ENCODE results near the gene ZBTB7A.
A peak's percentile ranks its signal among the peaks of the same experiment; 100 is the strongest.

DNA sequence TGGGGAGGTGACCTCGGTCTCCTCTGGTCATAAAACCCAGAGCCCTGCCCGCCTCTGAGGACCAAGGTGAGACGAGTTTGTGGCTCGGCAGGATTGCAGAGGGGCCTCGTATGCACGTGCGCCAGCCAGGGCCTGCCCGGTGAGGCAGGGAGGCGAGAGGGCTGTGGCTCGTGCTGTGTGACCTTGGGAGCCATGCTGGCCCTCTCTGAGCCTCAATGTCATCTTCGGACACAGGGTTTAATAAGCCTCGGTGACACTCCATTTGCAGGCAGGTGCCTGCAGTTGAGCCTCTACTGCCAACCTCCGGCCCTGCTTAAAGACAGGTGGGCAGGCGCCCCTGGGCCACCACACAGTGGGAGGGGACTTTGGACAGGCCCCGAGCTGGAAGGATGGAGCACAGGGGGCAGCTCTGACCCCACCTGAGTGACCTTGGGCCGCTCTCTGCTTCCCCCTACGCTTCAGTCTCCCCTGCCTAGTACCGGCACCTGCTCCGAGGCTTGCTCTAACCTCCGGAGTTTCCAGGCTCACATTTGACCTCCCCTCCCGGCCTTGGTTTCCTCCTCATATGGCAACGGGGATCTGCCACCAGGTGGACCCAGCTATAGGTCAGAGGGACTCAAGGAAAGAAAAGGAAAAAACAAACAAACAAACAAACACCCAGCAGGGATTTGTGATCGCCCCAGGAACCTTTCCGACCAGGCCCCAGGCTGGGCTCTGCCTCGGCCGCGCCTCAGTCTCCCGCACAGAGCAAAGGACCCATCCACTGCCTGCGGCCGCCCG is 3.1 kb downstream of the ZBTB7A start:
- TF ChIP-seq, protein P1, sequence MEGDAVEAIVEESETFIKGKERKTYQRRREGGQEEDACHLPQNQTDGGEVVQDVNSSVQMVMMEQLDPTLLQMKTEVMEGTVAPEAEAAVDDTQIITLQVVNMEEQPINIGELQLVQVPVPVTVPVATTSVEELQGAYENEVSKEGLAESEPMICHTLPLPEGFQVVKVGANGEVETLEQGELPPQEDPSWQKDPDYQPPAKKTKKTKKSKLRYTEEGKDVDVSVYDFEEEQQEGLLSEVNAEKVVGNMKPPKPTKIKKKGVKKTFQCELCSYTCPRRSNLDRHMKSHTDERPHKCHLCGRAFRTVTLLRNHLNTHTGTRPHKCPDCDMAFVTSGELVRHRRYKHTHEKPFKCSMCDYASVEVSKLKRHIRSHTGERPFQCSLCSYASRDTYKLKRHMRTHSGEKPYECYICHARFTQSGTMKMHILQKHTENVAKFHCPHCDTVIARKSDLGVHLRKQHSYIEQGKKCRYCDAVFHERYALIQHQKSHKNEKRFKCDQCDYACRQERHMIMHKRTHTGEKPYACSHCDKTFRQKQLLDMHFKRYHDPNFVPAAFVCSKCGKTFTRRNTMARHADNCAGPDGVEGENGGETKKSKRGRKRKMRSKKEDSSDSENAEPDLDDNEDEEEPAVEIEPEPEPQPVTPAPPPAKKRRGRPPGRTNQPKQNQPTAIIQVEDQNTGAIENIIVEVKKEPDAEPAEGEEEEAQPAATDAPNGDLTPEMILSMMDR (IDR thresholded peaks at IDR 0.05): peak in 2 of 6 experiments; percentile 6 to 18
- peak in 1 of 4 donors; percentile 18 for TF ChIP-seq POLR2A (IDR thresholded peaks at IDR 0.05)

Data from esophagus squamous epithelium (tissue), 4 donors.